Measurements from ENCODE around the gene FOSL2. TPM values are rescaled to one million over a fixed set of nuclear protein-coding genes. Genes with fewer than 3 reads are reported as not detected.
A peak's percentile ranks its signal among the peaks of the same experiment; 100 is the strongest.

The FOSL2 gene
- total RNA-seq, 1 experiment from 2014 or later = 44.8 TPM

- TF ChIP-seq, protein P1, sequence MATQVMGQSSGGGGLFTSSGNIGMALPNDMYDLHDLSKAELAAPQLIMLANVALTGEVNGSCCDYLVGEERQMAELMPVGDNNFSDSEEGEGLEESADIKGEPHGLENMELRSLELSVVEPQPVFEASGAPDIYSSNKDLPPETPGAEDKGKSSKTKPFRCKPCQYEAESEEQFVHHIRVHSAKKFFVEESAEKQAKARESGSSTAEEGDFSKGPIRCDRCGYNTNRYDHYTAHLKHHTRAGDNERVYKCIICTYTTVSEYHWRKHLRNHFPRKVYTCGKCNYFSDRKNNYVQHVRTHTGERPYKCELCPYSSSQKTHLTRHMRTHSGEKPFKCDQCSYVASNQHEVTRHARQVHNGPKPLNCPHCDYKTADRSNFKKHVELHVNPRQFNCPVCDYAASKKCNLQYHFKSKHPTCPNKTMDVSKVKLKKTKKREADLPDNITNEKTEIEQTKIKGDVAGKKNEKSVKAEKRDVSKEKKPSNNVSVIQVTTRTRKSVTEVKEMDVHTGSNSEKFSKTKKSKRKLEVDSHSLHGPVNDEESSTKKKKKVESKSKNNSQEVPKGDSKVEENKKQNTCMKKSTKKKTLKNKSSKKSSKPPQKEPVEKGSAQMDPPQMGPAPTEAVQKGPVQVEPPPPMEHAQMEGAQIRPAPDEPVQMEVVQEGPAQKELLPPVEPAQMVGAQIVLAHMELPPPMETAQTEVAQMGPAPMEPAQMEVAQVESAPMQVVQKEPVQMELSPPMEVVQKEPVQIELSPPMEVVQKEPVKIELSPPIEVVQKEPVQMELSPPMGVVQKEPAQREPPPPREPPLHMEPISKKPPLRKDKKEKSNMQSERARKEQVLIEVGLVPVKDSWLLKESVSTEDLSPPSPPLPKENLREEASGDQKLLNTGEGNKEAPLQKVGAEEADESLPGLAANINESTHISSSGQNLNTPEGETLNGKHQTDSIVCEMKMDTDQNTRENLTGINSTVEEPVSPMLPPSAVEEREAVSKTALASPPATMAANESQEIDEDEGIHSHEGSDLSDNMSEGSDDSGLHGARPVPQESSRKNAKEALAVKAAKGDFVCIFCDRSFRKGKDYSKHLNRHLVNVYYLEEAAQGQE (IDR thresholded peaks at IDR 0.05; ENCODE audit: low read depth) = no peak
Observed at GRCh38 chr2:28419003-28419402, 26.3 kb downstream of the FOSL2 start (continued).

- Histone ChIP-seq H3K36me3 (ENCODE audit: control insufficient read depth in 1 of 2, insufficient read depth in 2 of 2, low read length in 2 of 2) (peaks cover 2 to 5% of the 10 kb centered on the region in 2 experiments; a peak in 1 of 4 replicates), H3K4me2 (ENCODE audit: low read length) (no peak overlapping the region), H3K27ac (ENCODE audit: low read depth, low read length) (no peak overlapping the region), H3K9me2 (ENCODE audit: insufficient read depth) (no peaks in the 10 kb centered on the region), H3K27me3 (ENCODE audit: insufficient read depth, low read length) (no peaks in the 10 kb centered on the region), H3K4me3 (replicated peaks in 1 of 2; ENCODE audit: low read depth in 1 of 2, low read length in 2 of 2) (no peak overlapping the region), H3K9me3 (ENCODE audit: control insufficient read depth in 1 of 2, insufficient read depth in 1 of 2, low read depth in 1 of 2, low read length in 2 of 2) (no peaks in the 10 kb centered on the region), H3K79me2 (ENCODE audit: insufficient read depth, low read length) (no peaks in the 10 kb centered on the region), H2AFZ (ENCODE audit: low read depth, low read length, poor library complexity, severe bottlenecking) (no peak overlapping the region), H4K20me1 (ENCODE audit: insufficient read depth) (no peaks in the 10 kb centered on the region), H3K9ac (ENCODE audit: low read length) (no peak overlapping the region), H3K4me1 (ENCODE audit: control insufficient read depth in 1 of 2, insufficient read depth in 2 of 2, low read length in 2 of 2) (no peaks in the 10 kb centered on the region)
- no TSS peak for BruUV-seq (replicated peaks)
- intact Hi-C loops (cut with micrococcal nuclease) = no loop called here
- ATAC-seq (no peak; the same call in 1 of the 2 replicates), DNase-seq (ENCODE audit: low read depth, low spot score) (no peak)
- POLR2A ChIA-PET = interaction anchor here (0.7 kb wide), 1 partner anchor 117 kb away, joined by 3 read pairs; no protein-coding TSS in a partner anchor
- CTCF ChIA-PET = no interaction called here
- TF ChIP-seq, protein P1 (IDR thresholded peaks at IDR 0.05; ENCODE audit: low read depth) = no peak
- TF ChIP-seq RAD21 (IDR thresholded peaks at IDR 0.05; ENCODE audit: low read depth) = peak; percentile 41; the same call in 1 of the 2 replicates
- RAD21 ChIA-PET (ENCODE audit: low non-redundant PET in 1 of 2, low total read pairs in 2 of 2, uncharacterized antibody in 2 of 2, unreplicated experiment in 2 of 2) = no interaction called here
Observed at GRCh38 chr2:28419443-28420270, 27.0 kb downstream of the FOSL2 start.

Measured in HCT116 (cell line).